ENCODE data around the gene EPHA1.

EPHA1 gene

GRCh38 chr7:143447466-143447865, 38.8 kb upstream of the EPHA1 start:
- TF ChIP-seq CTCF (IDR thresholded peaks at IDR 0.05; ENCODE audit: low read depth, low read length) = no peak
- H3K27me3 ChIP-seq (ENCODE audit: insufficient read depth, low read depth, severe bottlenecking) = no peaks in the 10 kb centered on the region

GRCh38 chr7:143444785-143445184, 36.1 kb upstream of the EPHA1 start:
- Histone ChIP-seq H3K4me3 (ENCODE audit: low read depth, low read length) (no peak overlapping the region), H3K9me3 (ENCODE audit: severe bottlenecking) (no peaks in the 10 kb centered on the region), H3K27ac (no peak overlapping the region), H3K36me3 (no peaks in the 10 kb centered on the region), H3K27me3 (ENCODE audit: insufficient read depth, low read depth, severe bottlenecking) (no peaks in the 10 kb centered on the region)
- DNase-seq = no peak
- no peak for TF ChIP-seq CTCF (IDR thresholded peaks at IDR 0.05; ENCODE audit: low read depth, low read length)

More at GRCh38 chr7:143447466-143447865, 38.8 kb upstream of the EPHA1 start:
- Histone ChIP-seq H3K36me3 (no peaks in the 10 kb centered on the region), H3K4me3 (ENCODE audit: low read depth, low read length) (no peak overlapping the region), H3K27ac (no peak overlapping the region), H3K9me3 (ENCODE audit: severe bottlenecking) (no peaks in the 10 kb centered on the region)
- no peak for DNase-seq

GRCh38 chr7:143444063-143444782, 35.6 kb upstream of the EPHA1 start:
- Histone ChIP-seq H3K27ac (no peak overlapping the region), H3K27me3 (ENCODE audit: insufficient read depth, low read depth, severe bottlenecking) (no peaks in the 10 kb centered on the region), H3K36me3 (no peaks in the 10 kb centered on the region), H3K9me3 (ENCODE audit: severe bottlenecking) (no peaks in the 10 kb centered on the region), H3K4me3 (ENCODE audit: low read depth, low read length) (no peak overlapping the region)
- TF ChIP-seq CTCF (IDR thresholded peaks at IDR 0.05; ENCODE audit: low read depth, low read length) = no peak
- DNase-seq = no peak

- no peak for DNase-seq
- H3K9me3 ChIP-seq (ENCODE audit: severe bottlenecking) = no peaks in the 10 kb centered on the region
- H3K27ac ChIP-seq = no peak within 1 kb of the TSS
- H3K36me3 ChIP-seq = no peaks in the 10 kb centered on the region
- H3K4me3 ChIP-seq (ENCODE audit: low read depth, low read length) = no peak within 1 kb of the TSS
- H3K27me3 ChIP-seq (ENCODE audit: insufficient read depth, low read depth, severe bottlenecking) = no peaks in the 10 kb centered on the region
- no peak for TF ChIP-seq CTCF (IDR thresholded peaks at IDR 0.05; ENCODE audit: low read depth, low read length)
Observed at GRCh38 chr7:143443153-143443552, 34.5 kb upstream of the EPHA1 start, which contains the start of gene TAS2R60. Gene TAS2R60 (plus strand): TSS chr7:143443453. CDS start chr7:143443453, 0 bp downstream.

- DNase-seq = no peak
- Histone ChIP-seq H3K27ac (no peak overlapping the region), H3K9me3 (ENCODE audit: severe bottlenecking) (no peaks in the 10 kb centered on the region), H3K27me3 (ENCODE audit: insufficient read depth, low read depth, severe bottlenecking) (no peaks in the 10 kb centered on the region), H3K4me3 (ENCODE audit: low read depth, low read length) (no peak overlapping the region), H3K36me3 (no peaks in the 10 kb centered on the region)
- no peak for TF ChIP-seq CTCF (IDR thresholded peaks at IDR 0.05; ENCODE audit: low read depth, low read length)
Observed at GRCh38 chr7:143439866-143440265, 31.2 kb upstream of the EPHA1 start.

GRCh38 chr7:143437578-143437977, 28.9 kb upstream of the EPHA1 start:
- H3K36me3 ChIP-seq = no peaks in the 10 kb centered on the region
- no peak for TF ChIP-seq CTCF (IDR thresholded peaks at IDR 0.05; ENCODE audit: low read depth, low read length)
- H3K27me3 ChIP-seq (ENCODE audit: insufficient read depth, low read depth, severe bottlenecking) = no peaks in the 10 kb centered on the region
- no peak overlapping the region for H3K4me3 ChIP-seq (ENCODE audit: low read depth, low read length)
- DNase-seq = no peak
- no peaks in the 10 kb centered on the region for H3K9me3 ChIP-seq (ENCODE audit: severe bottlenecking)
- no peak overlapping the region for H3K27ac ChIP-seq
